Measurements from ENCODE around the gene KPTN. TPM values are rescaled to one million over a fixed set of nuclear protein-coding genes. Genes with fewer than 3 reads are reported as not detected.
"Not testable (repeated sequence)": the region's sequence is repeated elsewhere in the genome, so short reads cannot be mapped to it uniquely, and the experiment has no call there.

Gene KPTN
- total RNA-seq, 1 donor, result 2.6 TPM

GRCh38 chr19:47491358-47492136 is 7.5 kb upstream of the KPTN start:
- H3K4me3 ChIP-seq (ENCODE audit: low read depth, low read length), result no peak overlapping the region
- no peak for TF ChIP-seq CTCF (IDR thresholded peaks at IDR 0.05; ENCODE audit: insufficient read depth, low read depth, low read length)
- DNase-seq (ENCODE audit: low read depth), result no peak

GRCh38 chr19:47490847-47491246 is 6.8 kb upstream of the KPTN start:
- DNase-seq (ENCODE audit: low read depth), result no peak
- H3K4me3 ChIP-seq (ENCODE audit: low read depth, low read length), result no peak overlapping the region
- TF ChIP-seq CTCF (IDR thresholded peaks at IDR 0.05; ENCODE audit: insufficient read depth, low read depth, low read length), result no peak

- H3K4me3 ChIP-seq (ENCODE audit: low read depth, low read length), result no peak overlapping the region
- DNase-seq (ENCODE audit: low read depth), result no peak
- no peak for TF ChIP-seq CTCF (IDR thresholded peaks at IDR 0.05; ENCODE audit: insufficient read depth, low read depth, low read length)
Observed at GRCh38 chr19:47490031-47490430, 6.0 kb upstream of the KPTN start.

- no peak overlapping the region for H3K4me3 ChIP-seq (ENCODE audit: low read depth, low read length)
- no peak for TF ChIP-seq CTCF (IDR thresholded peaks at IDR 0.05; ENCODE audit: insufficient read depth, low read depth, low read length)
- DNase-seq (ENCODE audit: low read depth), result no peak
Observed at GRCh38 chr19:47489072-47489914, 5.3 kb upstream of the KPTN start.

- DNase-seq (ENCODE audit: low read depth), result no peak
- TF ChIP-seq CTCF (IDR thresholded peaks at IDR 0.05; ENCODE audit: insufficient read depth, low read depth, low read length), result no peak
- H3K4me3 ChIP-seq (ENCODE audit: low read depth, low read length), result no peak overlapping the region
Observed at GRCh38 chr19:47487551-47488515, 3.8 kb upstream of the KPTN start.

- no peak overlapping the region for H3K4me3 ChIP-seq (ENCODE audit: low read depth, low read length)
- no peak for DNase-seq (ENCODE audit: low read depth)
- TF ChIP-seq CTCF (IDR thresholded peaks at IDR 0.05; ENCODE audit: insufficient read depth, low read depth, low read length), result no peak
Observed at GRCh38 chr19:47486900-47487299, 2.9 kb upstream of the KPTN start.

GRCh38 chr19:47486220-47486619 is 2.2 kb upstream of the KPTN start:
- not testable (repeated sequence) for DNase-seq (ENCODE audit: low read depth); H3K4me3 ChIP-seq (ENCODE audit: low read depth, low read length)

Measured in fibroblast of villous mesenchyme (primary cell).